Activated T-helper 17 cell treated with anti-CD3 and anti-CD28 coated beads, Interleukin-2, amount 50 U/mL, for 72 hours (primary cell): ENCODE results near the gene VWC2. TPM values are rescaled to one million over a fixed set of nuclear protein-coding genes. Genes with fewer than 3 reads are reported as not detected.
"Not testable (repeated sequence)": the region's sequence is repeated elsewhere in the genome, so short reads cannot be mapped to it uniquely, and the experiment has no call there.

Experiments used
- ATAC-seq: fragments of 150-1000 bp; cut with Tn5 transposase; replicated peaks from 2 replicates; pipeline ENCODE4 v1.10.0; 2021; ENCODE audit warnings: mild to moderate bottlenecking, moderate library complexity
- H3K27ac Mint-ChIP-seq: one replicate; pipeline ENCODE4 v1.8.0; 2022; ENCODE audit warnings: mixed read lengths
- H3K27me3 Mint-ChIP-seq: one replicate; pipeline ENCODE4 v1.8.0; 2022; ENCODE audit warnings: mixed read lengths
- H3K36me3 Mint-ChIP-seq: one replicate; pipeline ENCODE4 v1.8.0; 2022; ENCODE audit warnings: low read depth, mild to moderate bottlenecking, mixed read lengths
- H3K4me1 Mint-ChIP-seq: one replicate; pipeline ENCODE4 v1.8.0; 2022; ENCODE audit warnings: mixed read lengths
- H3K4me3 Mint-ChIP-seq: one replicate; pipeline ENCODE4 v1.8.0; 2022; ENCODE audit warnings: mild to moderate bottlenecking, mixed read lengths
- H3K9me3 Mint-ChIP-seq: one replicate; pipeline ENCODE4 v1.8.0; 2022; ENCODE audit warnings: mixed read lengths
- total RNA-seq, 2 donors: library from RNA; stranded (reverse); gene quantifications; one replicate each; pipeline ENCODE4 v1.2.3, GENCODE V29; 2022

Gene VWC2
- total RNA-seq, 2 donors from 2014 or later, result not detected

DNA sequence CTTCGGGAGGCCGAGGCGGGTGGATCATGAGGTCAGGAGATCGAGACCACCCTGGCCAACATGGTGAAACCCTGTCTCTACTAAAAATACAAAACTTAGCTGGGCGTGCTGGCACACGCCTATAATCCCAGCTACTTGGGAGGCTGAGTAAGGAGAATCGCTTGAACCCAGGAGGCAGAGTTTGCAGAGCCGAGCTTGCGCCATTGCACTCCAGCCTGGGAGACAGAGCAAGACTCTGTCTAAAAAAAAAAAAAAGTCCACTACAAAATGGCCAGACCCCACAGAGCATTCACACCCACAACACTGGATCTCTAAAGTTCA lies 78.1 kb downstream of the VWC2 start:
- not testable (repeated sequence) for ATAC-seq, H3K9me3 Mint-ChIP-seq, H3K27ac Mint-ChIP-seq, H3K27me3 Mint-ChIP-seq, H3K4me1 Mint-ChIP-seq, H3K36me3 Mint-ChIP-seq, H3K4me3 Mint-ChIP-seq

GRCh38 chr7:49852619-49853462 lies 79.4 kb downstream of the VWC2 start:
- no peaks in the 10 kb centered on the region for H3K36me3 Mint-ChIP-seq
- H3K27me3 Mint-ChIP-seq, result peaks cover 5% of the 10 kb centered on the region
- no peak overlapping the region for H3K4me3 Mint-ChIP-seq
- H3K4me1 Mint-ChIP-seq, result no peaks in the 10 kb centered on the region
- H3K27ac Mint-ChIP-seq, result no peak overlapping the region
- peak; percentile 32 for ATAC-seq
- no peaks in the 10 kb centered on the region for H3K9me3 Mint-ChIP-seq

DNA sequence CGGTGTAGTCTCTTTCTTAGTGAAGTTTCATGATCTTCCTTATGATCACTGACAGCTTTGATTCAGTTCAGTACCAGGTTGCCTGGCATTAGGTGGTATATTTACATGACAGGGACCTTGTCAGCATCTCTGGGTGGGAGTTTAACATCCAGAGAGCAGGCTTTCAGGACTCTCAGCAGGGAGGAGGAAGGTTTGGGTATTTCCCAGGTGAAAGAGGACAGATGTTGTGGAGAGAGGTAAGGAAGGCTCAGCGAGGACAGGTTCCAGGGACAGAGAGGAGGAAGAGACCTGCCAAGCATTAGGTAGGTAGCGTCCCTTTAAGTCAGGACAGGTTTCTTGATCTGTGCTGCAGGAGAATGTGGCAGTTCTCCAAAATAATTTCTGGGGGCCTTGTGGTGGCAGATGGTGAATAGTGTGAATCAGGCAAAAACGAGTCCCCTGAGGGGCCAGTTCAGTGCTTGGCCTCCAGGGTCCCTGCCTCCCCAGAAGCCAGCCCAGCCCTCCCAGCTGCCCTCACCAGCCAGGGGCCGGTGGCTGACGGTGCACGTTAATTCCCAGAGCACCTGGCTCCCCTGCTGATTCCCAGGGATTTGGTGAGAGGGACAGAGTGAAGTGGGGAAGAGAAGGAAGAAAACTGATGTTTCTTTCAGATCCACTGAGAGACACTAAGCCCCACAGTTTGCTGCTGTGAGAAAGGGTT lies 82.0 kb downstream of the VWC2 start:
- Mint-ChIP-seq H3K4me3 (no peak overlapping the region), H3K27me3 (peaks cover 5% of the 10 kb centered on the region), H3K27ac (no peak overlapping the region), H3K9me3 (no peaks in the 10 kb centered on the region), H3K4me1 (no peaks in the 10 kb centered on the region), H3K36me3 (no peaks in the 10 kb centered on the region)
- ATAC-seq, result no peak

GRCh38 chr7:49860293-49860692 lies 86.9 kb downstream of the VWC2 start:
- H3K4me1 Mint-ChIP-seq, result no peaks in the 10 kb centered on the region
- H3K27me3 Mint-ChIP-seq, result peaks cover 12% of the 10 kb centered on the region
- ATAC-seq, result no peak
- H3K27ac Mint-ChIP-seq, result no peak overlapping the region
- no peaks in the 10 kb centered on the region for H3K9me3 Mint-ChIP-seq
- no peaks in the 10 kb centered on the region for H3K36me3 Mint-ChIP-seq
- no peak overlapping the region for H3K4me3 Mint-ChIP-seq

DNA sequence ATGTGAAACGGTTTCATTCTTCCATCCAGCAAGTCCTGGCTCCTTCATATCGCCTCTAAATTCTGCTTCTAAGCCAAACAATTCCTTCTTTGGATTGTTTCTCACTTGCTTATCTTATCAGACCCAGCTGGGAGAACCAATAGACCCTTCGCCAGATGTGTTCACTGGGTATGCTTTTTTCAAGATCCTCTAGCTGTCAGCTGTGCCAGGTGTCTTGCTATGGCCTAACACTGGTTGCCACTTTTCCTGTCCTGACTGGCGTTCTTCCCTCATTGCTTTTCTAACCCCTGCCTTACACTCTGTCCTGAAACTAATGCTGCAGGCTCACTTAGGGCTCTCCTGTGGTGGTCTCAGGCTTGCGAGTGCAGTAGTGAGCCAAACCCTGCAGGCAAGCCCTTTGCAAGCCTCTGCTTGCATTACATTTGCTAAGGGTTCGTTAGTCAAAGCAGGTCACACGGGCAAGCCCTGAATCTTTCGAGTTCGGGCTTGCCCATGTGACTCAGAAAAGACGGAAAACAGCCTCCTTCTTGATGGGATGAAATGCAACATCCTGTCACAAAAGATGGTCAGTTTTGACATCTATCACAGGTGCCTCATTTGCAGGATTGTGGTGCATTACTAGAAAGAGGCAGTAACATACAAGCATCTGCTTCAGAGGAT lies 92.8 kb downstream of the VWC2 start:
- no peaks in the 10 kb centered on the region for H3K9me3 Mint-ChIP-seq
- ATAC-seq, result no peak
- no peaks in the 10 kb centered on the region for H3K36me3 Mint-ChIP-seq
- H3K4me3 Mint-ChIP-seq, result no peak overlapping the region
- no peak overlapping the region for H3K27ac Mint-ChIP-seq
- no peaks in the 10 kb centered on the region for H3K4me1 Mint-ChIP-seq
- peaks cover 12% of the 10 kb centered on the region for H3K27me3 Mint-ChIP-seq

GRCh38 chr7:49866910-49867309 lies 93.5 kb downstream of the VWC2 start:
- Mint-ChIP-seq H3K9me3 (no peaks in the 10 kb centered on the region), H3K36me3 (no peaks in the 10 kb centered on the region), H3K27me3 (peaks cover 12% of the 10 kb centered on the region), H3K27ac (no peak overlapping the region), H3K4me1 (no peaks in the 10 kb centered on the region), H3K4me3 (no peak overlapping the region)
- no peak for ATAC-seq

DNA sequence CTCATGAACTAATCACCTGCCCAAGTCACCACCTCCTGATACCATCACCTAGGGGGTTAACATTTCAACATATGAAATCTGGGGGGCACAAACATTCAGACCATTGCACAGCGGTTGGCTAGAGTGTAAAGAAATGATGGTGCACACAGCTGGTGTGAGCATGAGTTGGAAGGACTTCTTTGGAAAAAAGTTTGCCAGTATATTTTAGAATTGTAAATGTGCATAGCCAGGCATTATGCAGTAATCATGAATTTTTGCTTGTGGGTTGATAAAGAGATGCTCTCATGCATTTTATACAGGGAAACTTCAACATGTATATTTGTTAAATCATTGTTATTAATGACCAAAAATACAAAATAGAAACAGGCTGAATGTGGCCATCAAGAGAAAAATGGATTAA lies 100.0 kb downstream of the VWC2 start:
- H3K4me3 Mint-ChIP-seq, result no peak overlapping the region
- H3K4me1 Mint-ChIP-seq, result no peaks in the 10 kb centered on the region
- no peaks in the 10 kb centered on the region for H3K9me3 Mint-ChIP-seq
- no peaks in the 10 kb centered on the region for H3K27me3 Mint-ChIP-seq
- ATAC-seq, result no peak
- no peaks in the 10 kb centered on the region for H3K36me3 Mint-ChIP-seq
- H3K27ac Mint-ChIP-seq, result no peak overlapping the region

DNA sequence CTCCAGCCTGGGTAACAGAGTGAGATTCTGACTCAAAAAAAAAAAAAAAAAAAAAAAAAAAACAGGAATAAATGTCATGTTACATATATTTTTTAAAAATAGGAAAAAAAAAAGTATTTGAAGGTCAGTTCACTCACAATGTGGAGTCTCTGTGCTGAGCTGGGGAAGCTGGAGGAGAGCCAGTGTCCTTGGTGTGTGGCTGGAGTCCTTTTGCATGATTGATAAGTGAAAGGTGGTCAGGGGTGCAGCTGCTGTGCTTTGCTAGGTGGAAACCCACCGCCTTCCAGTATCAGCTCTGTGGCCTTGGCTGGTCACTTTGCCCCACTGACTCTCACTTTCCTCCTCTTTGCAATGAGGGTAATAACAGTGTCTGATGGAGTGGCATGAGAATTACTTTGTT lies 101.9 kb downstream of the VWC2 start:
- ATAC-seq, result no peak
- Mint-ChIP-seq H3K4me1 (no peaks in the 10 kb centered on the region), H3K4me3 (no peak overlapping the region)

DNA sequence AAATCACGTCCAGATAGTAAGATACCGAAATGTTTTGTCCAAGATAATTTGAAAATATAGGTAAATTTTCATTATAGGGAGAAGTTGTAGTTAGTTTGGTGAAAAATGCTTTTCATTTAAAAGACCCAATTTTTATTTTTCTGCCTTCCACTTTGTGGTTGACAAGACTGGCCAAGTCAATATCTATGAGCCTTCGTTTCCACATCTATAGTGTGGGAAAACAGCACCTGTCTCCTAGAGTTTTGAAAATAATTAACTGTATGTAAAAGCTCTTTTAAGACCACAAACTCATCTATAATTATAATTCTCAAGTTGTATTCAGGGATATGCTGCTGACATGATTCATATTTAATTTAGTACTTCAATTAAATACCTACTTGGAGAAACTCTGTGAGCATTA lies 102.8 kb downstream of the VWC2 start:
- H3K4me3 Mint-ChIP-seq, result no peak overlapping the region
- no peaks in the 10 kb centered on the region for H3K36me3 Mint-ChIP-seq
- no peaks in the 10 kb centered on the region for H3K9me3 Mint-ChIP-seq
- no peaks in the 10 kb centered on the region for H3K27me3 Mint-ChIP-seq
- no peak for ATAC-seq
- H3K27ac Mint-ChIP-seq, result no peak overlapping the region
- no peaks in the 10 kb centered on the region for H3K4me1 Mint-ChIP-seq

More for the DNA sequence above, 101.9 kb downstream of the VWC2 start:
- Mint-ChIP-seq H3K27ac (no peak overlapping the region), H3K9me3 (no peaks in the 10 kb centered on the region), H3K27me3 (no peaks in the 10 kb centered on the region), H3K36me3 (no peaks in the 10 kb centered on the region)

DNA sequence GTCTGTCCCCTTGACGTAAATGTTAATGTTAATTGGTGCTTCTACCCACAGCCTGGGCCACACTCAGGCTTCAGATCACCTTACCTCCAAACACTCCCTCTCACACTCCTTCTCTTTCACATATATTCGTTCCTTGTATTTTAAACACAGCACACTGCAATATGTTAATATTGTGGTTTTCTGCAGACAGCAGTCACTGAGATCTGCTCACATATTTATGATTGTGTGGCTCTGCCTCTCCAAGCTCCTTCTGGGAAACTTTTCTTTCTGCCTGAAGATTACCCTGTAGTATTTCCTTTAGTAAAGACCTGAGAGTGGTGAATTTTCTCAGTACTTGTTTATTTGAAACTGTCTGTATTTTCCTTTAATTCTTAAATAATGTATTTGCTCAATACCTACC lies 104.7 kb downstream of the VWC2 start:
- Mint-ChIP-seq H3K36me3 (no peaks in the 10 kb centered on the region), H3K9me3 (no peaks in the 10 kb centered on the region), H3K4me3 (no peak overlapping the region), H3K4me1 (no peaks in the 10 kb centered on the region), H3K27me3 (peaks cover 4% of the 10 kb centered on the region), H3K27ac (no peak overlapping the region)
- no peak for ATAC-seq

DNA sequence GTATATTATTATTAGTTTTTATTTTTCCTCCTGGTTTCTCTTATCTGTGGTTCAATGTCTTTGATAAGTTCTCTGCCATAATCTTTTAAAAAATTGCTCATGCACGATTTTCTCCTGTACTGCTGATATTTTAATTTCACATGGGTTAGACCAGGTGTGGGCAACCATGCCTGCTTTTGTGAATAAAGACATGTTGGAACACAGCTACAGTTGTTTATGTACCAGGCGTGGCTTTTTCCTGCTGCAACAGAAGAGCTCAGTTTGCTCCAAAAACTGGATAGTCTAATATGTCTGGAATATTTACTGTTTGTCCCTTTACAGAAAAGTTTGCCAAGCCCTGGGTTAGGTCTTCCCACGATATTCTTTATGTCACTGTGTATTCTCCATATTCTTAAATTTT lies 105.2 kb downstream of the VWC2 start:
- no peak for ATAC-seq
- H3K27ac Mint-ChIP-seq, result no peak overlapping the region
- peaks cover 4% of the 10 kb centered on the region for H3K27me3 Mint-ChIP-seq

DNA sequence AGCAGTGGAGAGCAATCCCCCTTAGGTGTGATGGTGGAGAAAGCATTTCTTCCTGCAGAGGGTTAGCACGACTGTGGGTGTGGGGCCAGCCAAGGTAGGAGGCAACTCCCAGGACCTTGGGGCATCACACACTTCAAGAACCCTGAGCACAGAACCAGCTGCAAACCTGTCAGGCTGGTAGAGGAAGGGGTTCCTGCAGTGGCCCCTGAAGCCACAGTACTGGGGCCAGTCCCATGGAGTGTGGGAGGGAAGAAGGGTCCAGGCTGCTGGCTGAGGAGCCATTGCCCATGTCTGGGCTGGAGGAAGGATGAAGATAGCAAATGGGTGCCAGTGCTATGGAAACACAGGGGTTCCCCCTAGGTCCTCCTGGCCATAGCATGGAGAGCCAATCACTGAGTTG lies 110.5 kb downstream of the VWC2 start:
- Mint-ChIP-seq H3K36me3 (no peaks in the 10 kb centered on the region), H3K27me3 (peaks cover 4% of the 10 kb centered on the region), H3K4me1 (no peaks in the 10 kb centered on the region), H3K4me3 (no peak overlapping the region), H3K27ac (no peak overlapping the region), H3K9me3 (no peaks in the 10 kb centered on the region)
- no peak for ATAC-seq

More for the DNA sequence above, 105.2 kb downstream of the VWC2 start:
- Mint-ChIP-seq H3K9me3 (no peaks in the 10 kb centered on the region), H3K4me1 (no peaks in the 10 kb centered on the region), H3K36me3 (no peaks in the 10 kb centered on the region), H3K4me3 (no peak overlapping the region)

GRCh38 chr7:49885593-49886285 lies 112.3 kb downstream of the VWC2 start:
- Mint-ChIP-seq H3K27me3 (peaks cover 4% of the 10 kb centered on the region), H3K36me3 (no peaks in the 10 kb centered on the region), H3K27ac (no peak overlapping the region), H3K9me3 (no peaks in the 10 kb centered on the region), H3K4me3 (no peak overlapping the region), H3K4me1 (no peaks in the 10 kb centered on the region)
- ATAC-seq, result peak; percentile 19

DNA sequence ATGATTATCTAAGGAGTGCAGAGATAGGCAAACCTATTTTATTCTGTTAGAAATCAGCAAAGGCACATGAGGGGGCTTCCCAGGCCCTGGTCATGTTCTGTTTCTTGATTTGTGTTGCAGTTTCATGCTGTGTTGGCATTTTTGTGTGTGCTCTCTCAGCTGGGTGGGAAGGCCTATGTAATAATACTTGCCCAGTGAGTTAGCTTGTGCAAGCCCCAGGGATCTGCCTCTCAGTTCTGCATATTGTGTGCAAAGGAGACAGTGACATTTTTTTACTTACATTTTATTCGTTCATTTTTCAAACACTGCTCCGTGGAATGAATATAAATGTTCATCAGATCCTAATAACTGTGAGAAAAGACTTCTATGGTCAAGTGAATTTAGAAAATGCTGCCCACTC lies 119.0 kb downstream of the VWC2 start:
- H3K27me3 Mint-ChIP-seq, result peaks cover 9% of the 10 kb centered on the region
- H3K4me3 Mint-ChIP-seq, result no peak overlapping the region
- no peaks in the 10 kb centered on the region for H3K36me3 Mint-ChIP-seq
- H3K9me3 Mint-ChIP-seq, result peaks cover 4% of the 10 kb centered on the region
- no peaks in the 10 kb centered on the region for H3K4me1 Mint-ChIP-seq
- ATAC-seq, result no peak
- no peak overlapping the region for H3K27ac Mint-ChIP-seq
